ENCODE measurements around the gene ICE2.

Gene ICE2

DNA sequence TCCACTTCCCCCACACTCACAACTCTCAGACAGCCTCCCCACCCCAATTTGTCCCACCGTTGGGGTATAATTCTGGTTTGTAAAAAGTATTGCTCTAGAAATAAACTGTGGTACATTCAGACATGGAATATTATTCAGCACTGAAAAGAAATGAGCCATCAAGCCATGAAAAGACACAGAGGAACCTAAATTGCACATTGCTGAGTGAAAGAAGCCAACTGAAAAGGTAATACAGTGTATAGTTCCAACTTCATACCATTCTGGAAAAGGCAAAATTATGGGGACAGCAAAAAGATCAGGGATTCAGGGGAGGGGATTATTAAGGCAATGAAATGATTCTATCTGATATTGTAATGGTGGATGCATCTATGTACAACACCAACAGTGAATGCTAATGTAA is 91.6 kb downstream of the ICE2 start:
- no peak for DNase-seq (ENCODE audit: low spot score)

DNA sequence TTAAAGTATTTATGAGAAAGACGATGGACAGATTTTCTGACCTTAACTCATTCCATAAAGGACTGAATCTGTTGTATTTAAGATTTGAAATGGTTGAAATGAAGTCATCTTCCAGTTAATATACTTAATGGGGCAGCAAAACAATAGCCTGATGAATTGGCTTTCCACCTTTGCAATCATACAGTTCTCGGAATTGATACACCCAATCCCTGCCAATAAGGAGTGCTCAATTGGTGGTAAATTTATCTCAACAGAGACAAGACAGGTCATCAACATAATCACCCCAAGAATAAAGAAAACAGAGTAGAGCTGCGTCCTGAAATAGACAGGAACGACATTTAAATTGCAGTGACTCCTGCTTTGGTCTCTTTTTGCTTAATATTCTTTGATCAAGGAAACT is 92.3 kb downstream of the ICE2 start:
- no peak for DNase-seq (ENCODE audit: low spot score)

DNA sequence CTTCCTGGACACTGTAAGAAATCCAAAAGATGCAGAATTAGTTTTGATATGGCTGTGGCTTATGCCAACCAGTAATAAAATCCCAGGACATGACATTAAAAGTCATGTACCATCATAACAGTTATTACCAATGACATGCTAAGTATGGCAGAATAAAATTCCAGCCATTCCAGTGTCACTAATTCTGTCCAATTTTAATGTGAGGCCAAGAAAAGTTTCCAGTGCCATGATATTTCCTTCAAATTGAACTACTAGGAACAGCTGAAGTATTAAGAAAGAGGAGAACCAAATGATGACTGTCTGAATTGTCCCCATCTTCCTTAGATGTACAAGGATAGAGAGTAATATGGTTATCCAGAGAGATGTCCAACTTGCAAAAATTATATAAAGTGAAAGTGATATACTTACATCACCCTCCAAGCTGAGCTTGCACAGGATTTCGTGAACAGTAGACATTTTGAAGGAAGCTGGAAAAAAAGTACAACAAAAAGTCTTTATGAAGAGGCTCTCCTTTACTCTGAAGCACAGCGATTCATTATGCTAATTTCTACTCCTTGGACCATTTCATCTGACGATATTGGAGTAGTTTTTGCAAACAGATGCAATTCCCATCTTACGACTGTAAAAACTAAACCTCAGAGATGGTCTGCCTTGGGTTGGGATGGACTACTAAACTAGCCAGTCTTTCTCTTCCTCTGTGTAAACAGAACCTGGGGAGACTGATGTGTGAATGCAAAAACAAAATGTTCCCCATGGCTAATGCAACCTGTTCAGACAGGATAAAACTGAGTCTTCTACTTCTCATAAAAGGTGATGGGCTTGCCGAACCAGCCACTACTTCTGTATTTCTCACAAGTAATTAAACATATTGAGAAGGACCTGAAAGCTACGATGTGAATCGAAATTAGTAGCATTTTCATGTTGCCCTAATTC is 93.1 kb downstream of the ICE2 start:
- no peak for DNase-seq (ENCODE audit: low spot score)

DNA sequence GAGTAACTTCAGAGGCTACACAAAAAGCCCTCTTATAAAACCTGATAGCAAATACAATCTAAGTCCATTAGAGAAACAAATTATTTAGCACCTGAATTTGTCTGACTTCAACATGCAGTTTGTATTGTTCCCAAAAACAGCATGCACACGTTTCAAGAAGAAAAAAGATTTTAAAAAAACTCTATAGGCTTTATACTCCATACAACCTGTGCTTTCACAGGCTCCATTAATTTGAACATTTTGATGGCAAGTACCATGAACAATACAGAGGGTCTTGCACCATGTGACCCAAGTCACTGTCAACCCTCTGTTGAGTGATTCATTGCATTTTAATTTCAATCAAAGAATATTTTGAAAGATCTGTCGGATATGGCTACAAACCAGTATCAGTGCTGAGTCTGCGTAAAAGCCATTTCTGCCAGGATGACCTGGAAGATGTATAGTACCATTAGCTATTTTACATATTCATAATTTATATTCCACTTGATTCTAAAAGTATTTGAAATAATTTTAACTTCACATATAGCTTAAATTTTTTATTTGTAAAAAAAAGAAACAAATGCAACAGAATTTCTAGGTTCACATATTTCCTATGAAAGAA is 94.3 kb downstream of the ICE2 start:
- DNase-seq (ENCODE audit: low spot score), result no peak

DNA sequence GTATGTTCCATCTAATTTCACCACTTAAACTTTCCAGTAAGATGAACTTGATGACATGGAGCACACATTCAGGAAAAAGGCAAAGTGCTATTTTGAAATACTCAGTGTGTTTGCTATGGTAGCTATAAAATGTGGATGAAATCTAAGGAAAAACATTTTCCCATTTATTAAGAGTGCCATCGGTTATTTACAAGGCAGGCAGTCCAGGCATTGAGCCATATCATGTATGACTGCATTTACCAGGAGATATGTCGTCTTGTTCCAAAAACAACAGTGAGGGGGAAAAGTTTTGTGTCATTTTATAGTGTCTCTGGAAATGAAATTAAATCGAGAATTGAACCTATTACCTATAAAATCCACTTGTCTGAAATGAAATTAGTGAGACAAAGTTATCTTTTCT is 94.9 kb downstream of the ICE2 start:
- no peak for DNase-seq (ENCODE audit: low spot score)

DNA sequence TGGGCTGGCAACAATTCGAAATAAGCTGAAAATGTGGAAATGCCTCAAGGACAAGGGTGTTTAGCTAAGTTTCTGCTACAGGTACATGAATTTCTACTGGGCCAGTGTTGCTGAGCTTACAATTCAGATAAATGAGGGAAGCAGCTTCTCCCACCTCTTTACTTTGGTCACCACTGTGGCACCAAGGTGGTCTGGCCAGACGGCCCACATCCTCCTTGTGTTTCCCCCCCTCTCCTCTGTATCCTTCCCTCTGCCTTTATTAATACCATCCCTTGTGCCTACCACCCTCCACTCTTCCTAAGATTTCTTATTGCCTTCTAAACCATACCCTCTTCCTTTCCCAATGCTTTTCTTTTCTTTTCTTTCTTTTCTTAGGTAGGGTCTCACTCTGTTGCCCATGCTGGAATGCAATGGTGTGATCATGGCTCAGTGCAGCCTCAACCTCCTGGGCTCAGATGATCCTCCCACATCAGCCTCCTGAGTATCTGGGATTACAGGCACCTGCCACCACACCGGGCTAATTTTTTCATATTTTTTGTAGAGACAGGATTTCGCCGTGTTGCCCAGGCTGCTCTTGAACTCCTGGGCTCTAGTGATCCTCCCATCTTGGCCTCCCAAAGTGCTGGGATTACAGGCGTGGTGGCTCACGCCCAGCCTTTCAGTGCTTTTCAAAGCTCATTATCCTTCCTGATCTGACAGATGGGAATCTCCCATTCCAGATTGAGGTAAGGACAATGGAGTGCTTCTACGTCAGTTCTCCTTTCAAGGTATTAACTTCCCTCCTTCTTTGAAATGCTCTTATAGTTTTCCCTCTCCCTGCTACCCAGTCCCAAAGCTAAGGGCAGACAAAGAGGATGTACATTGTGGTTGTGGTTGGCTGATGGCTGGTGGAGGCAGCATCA is 95.9 kb downstream of the ICE2 start:
- no peak for DNase-seq (ENCODE audit: low spot score)

DNA sequence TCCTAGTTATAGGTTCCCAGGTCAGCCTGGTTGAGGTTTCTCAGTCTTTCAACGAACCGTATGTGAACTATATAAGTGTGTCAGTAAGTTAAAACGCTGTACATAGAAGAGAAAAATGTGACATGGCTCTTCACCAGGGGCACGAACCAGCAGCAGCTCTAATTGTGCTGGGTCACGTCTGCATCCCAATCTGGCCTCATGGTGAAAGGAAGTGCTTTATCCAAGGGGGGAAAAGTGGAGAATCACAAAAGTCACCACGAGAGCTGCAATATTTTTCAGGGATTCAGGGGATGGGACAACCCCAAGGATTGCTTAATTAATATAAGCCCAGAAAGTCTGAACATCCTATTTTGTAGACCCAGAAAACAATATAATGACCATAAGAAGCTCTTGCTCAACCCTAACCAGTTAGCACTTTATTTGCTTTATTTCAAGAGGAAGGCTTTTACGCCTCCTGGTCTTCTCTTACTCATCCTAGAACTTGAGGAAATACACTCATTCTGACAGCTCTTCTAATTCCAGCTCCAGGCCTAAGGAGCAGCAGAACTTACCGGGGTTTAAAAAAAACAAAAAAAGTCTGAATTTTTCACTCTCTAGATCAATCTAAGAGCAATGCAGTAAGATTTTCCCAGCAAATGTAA is 97.7 kb downstream of the ICE2 start:
- no peak for DNase-seq (ENCODE audit: low spot score)

DNA sequence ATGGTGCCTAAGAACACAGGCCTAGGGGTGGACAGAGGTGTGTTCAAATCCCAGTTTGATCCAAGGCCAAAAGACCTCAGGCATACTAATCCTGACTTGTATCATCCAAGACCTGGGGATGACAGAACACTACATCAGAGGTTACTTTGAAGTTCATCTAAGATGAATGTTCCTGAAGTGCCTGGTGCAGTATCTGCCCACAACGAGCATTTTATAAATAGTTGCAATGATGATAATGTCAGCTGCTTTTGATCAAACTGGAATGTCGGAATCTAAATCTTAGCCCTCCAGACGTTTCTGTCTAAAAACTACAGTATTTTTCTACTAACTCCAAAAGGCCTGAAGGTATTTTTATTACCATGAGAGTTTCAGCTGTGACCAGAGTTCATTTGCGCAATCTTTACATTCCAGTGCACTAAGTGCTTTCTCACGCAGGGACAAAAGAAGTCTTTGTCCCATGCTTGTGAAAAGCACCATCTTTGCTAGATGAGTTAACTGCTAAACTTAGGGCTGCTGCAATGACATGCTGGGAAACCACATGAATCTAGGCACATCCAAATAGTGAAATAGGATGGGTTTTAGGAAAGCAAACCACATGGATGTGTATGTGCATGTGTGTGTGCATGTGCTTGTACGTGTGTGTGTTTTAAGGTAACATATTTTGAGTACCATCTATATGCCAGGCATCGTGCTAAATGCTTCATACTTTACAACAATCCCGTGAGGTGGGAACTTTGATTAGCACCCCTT is 99.2 kb downstream of the ICE2 start:
- DNase-seq (ENCODE audit: low spot score), result no peak

DNA sequence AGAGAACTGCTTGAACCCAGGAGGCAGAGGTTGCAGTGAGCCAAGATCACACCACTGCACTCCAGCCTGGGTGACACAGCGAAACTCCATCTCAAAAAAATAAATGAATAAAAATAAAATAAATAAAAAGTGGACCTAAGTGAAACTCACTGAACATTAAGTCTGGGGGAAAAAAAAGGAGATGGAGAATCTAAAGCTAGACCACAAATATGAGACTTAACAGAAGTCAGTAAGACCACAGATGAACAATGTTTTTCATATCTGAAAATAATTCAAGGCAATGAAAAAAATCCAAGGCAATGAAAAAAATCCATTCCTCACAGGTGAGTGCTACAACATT is 99.8 kb downstream of the ICE2 start:
- DNase-seq (ENCODE audit: low spot score), result no peak

DNA sequence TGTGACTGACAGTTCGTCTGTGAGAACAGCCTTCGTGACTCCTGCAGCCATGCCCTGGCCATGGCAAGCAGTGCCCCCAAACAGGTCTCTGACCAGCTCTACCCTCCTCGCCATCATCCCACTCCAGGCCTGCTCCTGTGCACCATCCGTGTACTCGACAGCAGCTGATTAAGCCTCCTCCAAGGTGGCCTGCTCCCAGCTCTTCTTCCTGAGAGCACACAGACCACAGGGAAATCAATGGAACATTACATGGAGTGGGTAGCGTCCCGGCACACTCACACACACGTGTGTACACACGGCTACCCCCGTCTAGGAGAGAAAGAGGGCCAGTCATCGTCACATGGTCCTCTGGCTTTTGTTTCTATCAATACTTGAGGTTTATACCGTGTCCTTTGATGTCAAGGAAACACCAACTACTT is 102.3 kb downstream of the ICE2 start:
- DNase-seq (ENCODE audit: low spot score), result no peak

DNA sequence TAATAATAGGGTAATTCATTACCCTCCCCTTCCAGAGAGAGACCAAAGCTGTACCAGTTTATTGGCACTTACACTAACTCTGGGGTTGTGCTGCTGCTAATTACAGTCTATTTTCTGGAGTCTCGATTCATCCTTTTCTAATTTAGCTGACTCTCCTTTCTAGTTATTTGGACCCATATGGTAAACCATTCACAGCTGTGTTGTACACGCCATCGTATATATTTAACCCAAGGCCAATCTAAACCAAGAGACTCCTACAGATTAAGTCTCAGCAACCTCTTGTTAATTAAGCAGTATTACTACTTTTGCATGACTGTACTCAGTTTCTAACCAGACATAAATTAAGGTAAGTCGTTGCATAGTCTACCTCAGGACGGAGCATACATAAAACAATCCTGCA is 103.6 kb downstream of the ICE2 start:
- DNase-seq (ENCODE audit: low spot score), result no peak

DNA sequence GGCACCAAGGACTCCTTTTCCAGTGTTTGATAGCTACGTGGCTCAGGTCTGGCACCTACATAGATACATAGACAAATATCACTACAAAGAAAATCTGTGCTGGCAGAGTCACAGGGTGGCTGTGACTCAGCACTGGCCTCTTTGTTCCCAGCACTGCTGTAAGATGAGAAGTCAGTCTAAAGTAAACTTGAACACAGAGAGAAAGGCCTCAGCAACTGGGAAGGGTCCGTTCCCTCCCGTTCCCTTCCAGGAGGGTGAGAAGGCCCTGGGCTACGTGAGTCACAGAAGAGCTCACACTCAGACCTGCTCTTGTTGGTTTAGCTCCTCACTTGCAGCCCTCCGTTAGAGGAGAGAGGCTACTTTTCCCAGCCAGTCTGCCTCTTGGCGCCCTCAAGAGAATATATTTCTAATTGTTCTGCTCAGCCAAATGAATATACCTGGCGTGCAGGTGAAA is 104.3 kb downstream of the ICE2 start:
- DNase-seq (ENCODE audit: low spot score), result no peak

DNA sequence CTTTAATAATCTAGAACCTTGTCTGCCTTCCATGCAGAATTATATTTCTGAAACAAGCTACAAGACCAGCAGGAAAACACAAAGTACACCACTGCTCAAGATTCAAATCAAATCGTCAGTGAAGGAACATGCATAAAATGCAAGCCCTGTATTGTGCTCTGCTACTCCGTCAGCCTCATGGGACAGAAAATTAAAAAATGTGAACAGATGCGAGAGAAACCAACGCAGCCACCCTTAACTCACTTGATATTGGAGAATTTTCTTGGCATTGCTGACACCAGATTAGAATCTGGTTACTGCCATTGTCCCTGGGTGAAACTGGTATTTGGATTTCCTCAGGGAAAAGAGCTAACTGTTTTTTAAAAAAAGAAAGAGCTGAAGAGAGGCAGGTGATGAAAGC is 104.7 kb downstream of the ICE2 start:
- no peak for DNase-seq (ENCODE audit: low spot score)

DNA sequence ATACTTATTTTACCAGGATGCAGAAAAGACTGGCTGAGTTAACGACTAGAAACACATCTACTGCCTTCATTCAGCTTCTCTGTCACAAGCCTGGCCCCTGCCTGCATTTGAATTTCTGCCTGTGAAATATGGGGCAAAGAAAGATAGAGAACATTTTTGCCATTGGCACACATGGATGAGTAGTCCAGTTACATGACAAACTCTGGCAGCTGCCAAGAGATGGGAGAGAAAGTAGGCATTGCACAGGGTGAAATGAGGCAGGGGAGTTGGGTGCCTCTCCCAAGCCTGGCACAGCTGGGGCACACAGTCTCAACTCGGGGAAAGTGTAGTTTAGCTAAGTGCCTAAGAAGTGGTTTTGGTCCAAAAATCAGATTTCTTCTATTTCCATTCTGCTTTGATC is 105.2 kb downstream of the ICE2 start:
- no peak for DNase-seq (ENCODE audit: low spot score)

DNA sequence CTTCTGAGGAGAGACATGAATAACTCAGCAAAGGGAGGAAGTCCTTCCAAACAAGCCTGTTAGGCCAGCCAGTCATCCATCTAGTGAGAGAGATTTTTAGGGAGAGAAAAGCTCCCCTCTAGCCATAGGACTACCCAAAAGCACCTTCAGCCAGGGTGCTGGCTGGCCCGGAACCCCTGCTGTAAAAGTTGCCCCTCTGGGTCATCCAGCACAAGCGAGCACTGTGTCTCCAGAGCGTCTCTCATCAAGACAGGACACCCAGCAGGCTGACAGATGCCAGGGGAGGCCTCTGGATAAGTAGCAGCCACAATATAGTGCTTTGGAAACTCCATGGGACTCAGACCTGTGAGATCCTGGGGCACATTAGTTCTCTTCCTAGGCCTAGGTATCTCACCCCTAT is 105.6 kb downstream of the ICE2 start:
- no peak for DNase-seq (ENCODE audit: low spot score)

DNA sequence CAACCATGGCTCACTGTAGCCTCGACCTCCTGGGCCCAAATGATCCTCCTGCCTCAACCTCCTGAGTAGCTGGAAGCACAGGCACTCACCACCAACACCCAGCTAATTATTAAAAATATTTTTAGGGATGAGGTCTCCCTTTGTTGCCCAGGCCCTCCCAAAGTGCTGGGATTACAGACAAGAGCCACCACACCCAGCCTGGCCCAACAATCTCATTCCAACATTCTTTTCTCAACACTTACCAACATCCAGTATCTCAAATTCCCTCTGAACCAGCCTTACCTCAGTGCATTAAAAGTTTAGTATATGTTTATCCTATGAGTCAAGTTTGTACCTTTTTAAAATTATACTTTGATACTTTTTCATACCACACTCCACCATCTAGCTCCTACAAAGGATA is 106.2 kb downstream of the ICE2 start:
- DNase-seq (ENCODE audit: low spot score), result no peak

DNA sequence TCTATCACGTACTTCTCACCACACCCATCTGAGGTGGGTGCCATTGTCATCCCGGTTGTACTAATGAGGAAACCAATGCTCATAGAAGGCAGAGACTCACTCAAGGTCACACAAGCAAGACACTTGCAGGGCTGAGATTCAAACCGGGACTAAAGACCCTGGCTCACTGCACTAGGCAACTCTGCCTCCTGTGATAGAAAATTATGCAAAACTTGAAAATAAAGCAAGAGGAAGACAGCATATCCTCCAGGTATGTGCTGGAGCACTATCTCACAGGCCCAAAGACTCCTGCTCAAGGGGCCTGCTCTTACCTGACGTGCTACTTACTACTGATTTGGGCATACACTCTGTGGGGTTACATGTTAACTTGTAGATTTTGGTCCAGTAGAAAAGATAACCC is 106.7 kb downstream of the ICE2 start:
- no peak for DNase-seq (ENCODE audit: low spot score)

DNA sequence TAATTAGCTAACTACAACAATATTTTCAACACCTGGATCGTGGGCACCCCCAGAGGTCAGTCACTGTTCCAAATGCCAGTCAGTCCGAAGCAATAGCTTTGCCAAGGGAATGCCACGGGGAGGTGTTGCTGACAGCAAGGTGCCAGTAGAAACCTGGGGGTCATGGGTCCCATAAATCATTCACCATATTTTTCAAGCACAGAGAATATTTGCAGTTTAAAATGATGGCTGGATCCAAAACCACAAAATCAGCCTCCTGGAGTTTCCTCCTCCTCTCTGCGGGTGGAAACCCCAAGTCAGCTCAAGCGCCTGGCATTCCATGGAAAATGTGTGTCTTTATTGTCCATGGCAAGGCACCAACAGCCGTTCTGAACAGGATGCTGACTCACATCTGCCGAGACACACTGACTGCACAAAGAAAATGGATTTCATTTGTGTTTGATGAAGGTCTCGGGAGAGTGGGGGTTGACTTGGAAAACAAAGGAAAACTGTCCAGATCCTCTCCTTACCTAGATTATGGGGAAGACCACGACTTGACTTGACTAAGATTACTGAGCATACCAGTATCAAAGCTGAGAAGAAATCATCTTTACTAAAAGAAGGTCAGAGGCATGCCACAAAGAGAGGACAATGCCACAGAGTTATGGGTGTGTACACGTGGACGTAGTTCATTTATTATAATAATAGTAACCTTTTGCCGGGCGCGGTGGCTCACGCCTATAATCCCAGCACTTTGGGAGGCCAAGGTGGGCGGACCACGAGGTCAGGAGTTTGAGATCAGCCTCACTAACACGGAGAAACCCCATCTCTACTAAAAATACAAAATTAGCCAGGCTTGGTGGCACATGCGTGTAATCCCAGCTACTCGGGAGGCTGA is 107.5 kb downstream of the ICE2 start:
- DNase-seq (ENCODE audit: low spot score), result no peak

DNA sequence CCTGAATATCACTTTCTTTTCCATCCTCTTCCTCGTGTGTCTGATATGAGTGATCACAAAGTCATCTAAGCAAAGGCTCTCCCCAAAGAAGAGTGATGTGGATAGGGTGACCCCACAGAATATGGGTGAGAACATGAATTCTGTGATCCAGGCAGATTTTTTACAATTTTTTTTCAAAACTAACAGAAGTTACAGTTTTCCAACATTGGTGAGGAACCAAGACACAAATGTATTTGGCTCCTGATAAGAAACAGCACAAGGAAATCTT is 108.1 kb downstream of the ICE2 start:
- no peak for DNase-seq (ENCODE audit: low spot score)

DNA sequence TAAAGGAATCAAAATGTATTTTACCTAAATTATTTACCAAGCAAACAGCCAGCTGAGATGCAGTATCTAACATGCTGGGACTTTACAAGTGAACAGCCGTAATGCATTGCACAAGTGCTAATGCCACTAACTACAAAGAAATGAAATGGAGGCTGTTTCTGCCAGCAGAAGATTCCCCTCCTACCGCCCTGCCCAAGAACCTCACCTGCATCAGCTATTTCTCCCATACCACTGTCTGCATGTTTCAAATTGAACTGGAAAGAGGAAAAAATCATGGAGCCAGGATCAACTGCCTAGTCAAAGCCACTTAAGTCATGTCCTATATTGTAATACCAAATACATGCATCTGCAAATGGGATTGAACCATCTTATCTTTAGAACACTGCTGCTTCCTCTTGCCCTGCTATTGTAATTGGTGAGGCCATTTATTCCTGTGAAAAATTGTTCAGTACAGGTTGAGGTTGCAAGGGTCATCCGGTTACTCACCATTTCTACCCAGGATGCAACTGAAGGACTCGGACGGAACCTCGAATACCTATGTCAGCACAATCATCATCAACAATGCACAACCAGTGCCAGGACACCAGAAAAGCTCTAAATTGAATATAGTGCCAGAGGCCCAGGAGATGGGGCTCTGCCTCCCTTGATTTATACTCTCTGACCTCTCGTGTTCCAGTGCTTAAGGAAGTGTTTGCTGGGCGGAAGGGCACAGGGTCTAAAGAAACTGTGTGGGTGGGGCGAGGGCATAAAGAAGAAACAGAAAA is 108.7 kb downstream of the ICE2 start:
- no peak for DNase-seq (ENCODE audit: low spot score)
